Panc1 (cell line): Measurements from ENCODE around the gene PRIMPOL. TPM values are rescaled to one million over a fixed set of nuclear protein-coding genes. Genes with fewer than 3 reads are reported as not detected.

Source experiments
- ATAC-seq: fragments of 200-7000 bp; cut with Tn5 transposase; 2 replicates; pipeline ENCODE4 v1.9.1; 2020; ENCODE audit warnings: mild to moderate bottlenecking, moderate library complexity
- BruUV-seq: library from RNA; stranded (reverse); fragments of 400-500 nt; replicated peaks from 2 replicates; lab custom pipeline; 2021; lab: Mats Ljungman, UMichigan
- CTCF ChIA-PET: fragments of 300-600 bp; sonication (Branson Sonifier 250); formaldehyde crosslinking; loops from one replicate; lab custom pipeline; 2022; ENCODE audit warnings: antibody characterized with exemption; lab: Charles Lee
- POLR2A ChIA-PET: fragments of 300-600 bp; sonication (Branson Sonifier 250); formaldehyde crosslinking; loops from one replicate; lab custom pipeline; 2022; ENCODE audit warnings: antibody characterized with exemption; lab: Charles Lee
- DNase-seq: peaks from one replicate; pipeline ENCODE4 v3.0.0-alpha.2; 2010; ENCODE audit warnings: low read depth, low spot score
- H3K27ac ChIP-seq: 2 replicates; pipeline ENCODE4 v1.5.1; 2011; ENCODE audit warnings: mild to moderate bottlenecking, low read length, inconsistent platforms
- H3K27me3 ChIP-seq: fragments of 200-500 bp; sonication (Bioruptor generic); 2 replicates; pipeline ENCODE4 v1.6.0; 2014; ENCODE audit warnings: low read length, inconsistent platforms; ENCODE audit not compliant: control insufficient read depth, insufficient read depth
- H3K36me3 ChIP-seq: fragments of 200-500 bp; sonication (Bioruptor generic); 2 replicates; pipeline ENCODE4 v1.5.1; 2014; ENCODE audit warnings: inconsistent platforms, mild to moderate bottlenecking, low read length, moderate library complexity; ENCODE audit not compliant: control insufficient read depth, insufficient read depth
- H3K4me1 ChIP-seq: 2 replicates; pipeline ENCODE4 v1.5.1; 2011; ENCODE audit warnings: inconsistent platforms, mild to moderate bottlenecking, low read length, moderate library complexity; ENCODE audit not compliant: control insufficient read depth, insufficient read depth
- H3K4me3 ChIP-seq, 2 experiments: 2 replicates each; pipeline ENCODE4 v1.5.1; 2011 to 2012; ENCODE audit warnings: low read depth in 2 of 2, low read length in 2 of 2, mild to moderate bottlenecking in 2 of 2, inconsistent platforms in 1 of 2, moderate library complexity in 1 of 2
- H3K9me3 ChIP-seq: fragments of 200-500 bp; sonication (Bioruptor generic); 2 replicates; pipeline ENCODE4 v1.5.1; 2014; ENCODE audit warnings: low read depth, mild to moderate bottlenecking, inconsistent platforms, low read length, moderate library complexity; ENCODE audit not compliant: control insufficient read depth, insufficient read depth
- CTCF ChIP-seq: fragments of 450-650 bp; IDR thresholded peaks from 2 replicates; pipeline ENCODE4 v1.5.1; 2017; ENCODE audit warnings: mild to moderate bottlenecking
- POLR2AphosphoS5 ChIP-seq: IDR thresholded peaks from 2 replicates; pipeline ENCODE4 v1.6.1; 2012; ENCODE audit warnings: mild to moderate bottlenecking, low read depth, low read length, moderate library complexity
- REST ChIP-seq, 2 experiments: IDR thresholded peaks; 2 replicates each; pipeline ENCODE4 v1.6.1; 2011 to 2012; ENCODE audit warnings: low read depth in 2 of 2, control low read depth in 1 of 2, low read length in 1 of 2, mild to moderate bottlenecking in 1 of 2, moderate library complexity in 1 of 2; ENCODE audit not compliant: insufficient read depth in 1 of 2
- SIN3A ChIP-seq: IDR thresholded peaks from 2 replicates; pipeline ENCODE4 v1.6.1; 2012; ENCODE audit warnings: low read depth, mild to moderate bottlenecking, low read length, moderate library complexity, borderline replicate concordance; ENCODE audit not compliant: insufficient read depth
- TCF7L2 ChIP-seq: IDR thresholded peaks from 2 replicates; pipeline ENCODE4 v1.6.1; 2011; ENCODE audit warnings: mild to moderate bottlenecking, low read depth, low read length, inconsistent platforms
- in situ Hi-C: cut with HindIII; loops from 2 replicates; pipeline ENCODE4 v1.10.0; 2016; ENCODE audit warnings: low sequenced_read_pairs, low pct_unique_long_range_greater_than_20kb
- intact Hi-C: fragments of 100-400 bp; cut with micrococcal nuclease; formaldehyde crosslinking; loops from one replicate; pipeline ENCODE4 v1.10.0; 2022; ENCODE audit not compliant: unreplicated experiment
- total RNA-seq: library from RNA; stranded (reverse); gene quantifications from one replicate; pipeline ENCODE4 v1.2.1, GENCODE V29; 2021; ENCODE audit not compliant: unreplicated experiment

PRIMPOL gene
- total RNA-seq, 1 experiment from 2014 or later: 11.7 TPM

DNA sequence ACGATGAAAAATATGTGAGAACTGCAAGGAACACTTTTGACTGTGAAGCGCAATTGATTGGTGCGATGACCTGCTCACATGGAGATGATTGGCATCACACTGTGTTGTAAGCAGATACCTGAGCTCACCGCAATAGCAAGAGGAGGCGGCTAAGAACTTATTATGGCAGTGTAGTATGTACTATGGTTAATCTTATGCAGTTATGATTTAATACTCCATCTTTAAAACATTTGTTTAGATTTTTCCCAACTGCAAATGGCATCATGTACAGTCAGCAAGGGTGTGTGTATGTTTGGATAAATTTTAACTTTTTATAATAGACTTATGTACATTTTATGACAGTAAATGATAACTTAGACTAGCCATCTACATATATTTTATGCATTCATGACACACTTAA, 25.5 kb downstream of the PRIMPOL start:
- no peak for TF ChIP-seq TCF7L2
- no peak for TF ChIP-seq REST (IDR thresholded peaks at IDR 0.05; ENCODE audit: insufficient read depth in 1 of 2, low read depth in 2 of 2, low read length in 1 of 2)
- TF ChIP-seq CTCF: no peak
- no peak for TF ChIP-seq SIN3A
- TF ChIP-seq POLR2AphosphoS5: no peak
- Histone ChIP-seq H3K36me3 (no peaks in the 10 kb centered on the region), H3K27ac (no peak overlapping the region), H3K9me3 (no peaks in the 10 kb centered on the region), H3K4me1 (no peaks in the 10 kb centered on the region), H3K4me3 (no peak overlapping the region), H3K27me3 (no peaks in the 10 kb centered on the region)
- ChIA-PET CTCF (no interaction called here), POLR2A (no interaction called here)
- no TSS peak for BruUV-seq
- in situ Hi-C loops: no loop called here
- peak; percentile 15 for DNase-seq
- ATAC-seq: no peak
- intact Hi-C loops: no loop called here

DNA sequence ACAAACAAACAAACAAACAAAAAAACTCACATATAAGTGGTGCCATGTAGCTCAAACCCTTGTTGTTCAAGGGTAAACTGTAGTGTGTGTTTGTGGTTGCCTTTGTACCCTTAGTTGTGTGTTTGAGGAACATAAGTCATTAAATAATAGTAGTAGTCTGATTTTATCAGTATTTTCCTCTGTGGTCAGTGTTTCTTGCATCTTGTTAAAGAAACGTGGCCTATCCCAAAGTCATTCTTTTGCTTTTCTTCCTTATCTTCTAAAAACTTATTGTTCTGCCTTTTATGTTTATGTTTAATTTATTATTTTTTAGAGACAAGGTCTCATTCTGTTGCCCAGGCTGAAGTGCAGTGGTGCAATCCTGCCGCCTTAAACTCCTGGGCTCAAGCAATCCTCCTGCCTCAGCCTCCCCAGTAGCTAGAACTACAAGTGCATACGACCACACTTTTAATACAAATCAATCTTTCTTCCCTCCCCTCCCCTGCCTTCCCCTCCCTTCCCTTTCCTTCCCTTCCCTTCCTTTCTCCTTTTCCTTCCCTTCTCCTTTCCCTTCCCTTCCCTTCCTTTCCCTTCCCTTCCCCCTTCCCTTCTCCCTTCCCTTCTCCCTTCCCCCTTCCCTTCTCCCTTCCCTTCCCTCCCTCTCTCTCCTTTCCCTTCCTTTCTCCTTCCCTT, 26.4 kb downstream of the PRIMPOL start:
- BruUV-seq: no TSS peak
- no peaks in the 10 kb centered on the region for H3K4me1 ChIP-seq
- H3K4me3 ChIP-seq: no peak overlapping the region
- no peaks in the 10 kb centered on the region for H3K9me3 ChIP-seq
- DNase-seq (no peak), ATAC-seq (no peak)
- intact Hi-C loops: no loop called here
- ChIA-PET CTCF (no interaction called here), POLR2A (no interaction called here)
- no peaks in the 10 kb centered on the region for H3K27me3 ChIP-seq
- no peak for TF ChIP-seq POLR2AphosphoS5
- TF ChIP-seq TCF7L2: no peak
- TF ChIP-seq REST (IDR thresholded peaks at IDR 0.05; ENCODE audit: insufficient read depth in 1 of 2, low read depth in 2 of 2, low read length in 1 of 2): no peak
- TF ChIP-seq SIN3A: no peak
- no peak for TF ChIP-seq CTCF
- no peak overlapping the region for H3K27ac ChIP-seq
- in situ Hi-C loops: no loop called here
- H3K36me3 ChIP-seq: no peaks in the 10 kb centered on the region
